A673 (cell line): Measurements from ENCODE around the gene SEZ6L2. TPM values are rescaled to one million over a fixed set of nuclear protein-coding genes. Genes with fewer than 3 reads are reported as not detected.

Experiments used
- Bru-seq: library from RNA; stranded (reverse); fragments of 400-500 nt; gene quantifications from one replicate; lab custom pipeline; 2021; lab: Mats Ljungman, UMichigan
- BruChase-seq, 2 experiments: library from RNA; stranded (reverse); fragments of 400-500 nt; gene quantifications; one replicate each; lab custom pipeline; 2021; lab: Mats Ljungman, UMichigan
- BruUV-seq: library from RNA; stranded (reverse); fragments of 400-500 nt; replicated peaks from 2 replicates; lab custom pipeline; 2021; lab: Mats Ljungman, UMichigan
- CTCF ChIA-PET: fragments of 300-600 bp; sonication (Branson Sonifier 250); formaldehyde crosslinking; loops from one replicate; lab custom pipeline; 2022; ENCODE audit warnings: antibody characterized with exemption; lab: Charles Lee
- POLR2A ChIA-PET: fragments of 300-600 bp; sonication (Branson Sonifier 250); formaldehyde crosslinking; loops from one replicate; lab custom pipeline; 2022; ENCODE audit warnings: antibody characterized with exemption; ENCODE audit not compliant: low non-redundant PET; lab: Charles Lee
- DNase-seq: peaks from one replicate; pipeline ENCODE4 v3.0.0-alpha.2; 2015; ENCODE audit warnings: low spot score
- H3K27ac ChIP-seq: fragments of 200-600 bp; sonication (generic); 2 replicates; pipeline ENCODE4 v1.5.1; 2016; ENCODE audit warnings: mixed run types, low read depth, mild to moderate bottlenecking, mixed read lengths, antibody characterized with exemption, low read length; ENCODE audit not compliant: poor library complexity, severe bottlenecking
- H3K27me3 ChIP-seq: fragments of 200-600 bp; sonication (generic); replicated peaks from 2 replicates; pipeline ENCODE4 v1.6.1; 2017; ENCODE audit warnings: mixed run types, low read depth, mild to moderate bottlenecking, mixed read lengths, antibody characterized with exemption, low read length; ENCODE audit not compliant: insufficient read depth, poor library complexity
- H3K36me3 ChIP-seq: fragments of 200-600 bp; sonication (generic); 2 replicates; pipeline ENCODE4 v1.6.1; 2016; ENCODE audit warnings: mixed run types, mild to moderate bottlenecking, mixed read lengths, antibody characterized with exemption, low read length; ENCODE audit not compliant: insufficient read depth, poor library complexity, severe bottlenecking
- H3K4me1 ChIP-seq: fragments of 200-600 bp; sonication (generic); 2 replicates; pipeline ENCODE4 v1.6.1; 2017; ENCODE audit warnings: mixed run types, mild to moderate bottlenecking, mixed read lengths, antibody characterized with exemption, low read length; ENCODE audit not compliant: insufficient read depth, poor library complexity, severe bottlenecking
- H3K4me3 ChIP-seq: fragments of 200-600 bp; sonication (generic); 2 replicates; pipeline ENCODE4 v1.5.1; 2016; ENCODE audit warnings: low read depth, mixed run types, mild to moderate bottlenecking, mixed read lengths, low read length; ENCODE audit not compliant: poor library complexity, severe bottlenecking
- H3K9me3 ChIP-seq: fragments of 200-600 bp; sonication (generic); 2 replicates; pipeline ENCODE4 v1.6.1; 2016; ENCODE audit warnings: mixed run types, low read depth, mild to moderate bottlenecking, mixed read lengths, antibody characterized with exemption, low read length; ENCODE audit not compliant: poor library complexity, severe bottlenecking
- EZH2 ChIP-seq: fragments of 200-600 bp; sonication (generic); IDR thresholded peaks from 2 replicates; pipeline ENCODE4 v1.6.1; 2017; ENCODE audit warnings: borderline replicate concordance, low read depth, mild to moderate bottlenecking, mixed read lengths, antibody characterized with exemption, low read length; ENCODE audit not compliant: poor library complexity, severe bottlenecking
- intact Hi-C: fragments of 100-400 bp; cut with micrococcal nuclease; formaldehyde crosslinking; loops from one replicate; pipeline ENCODE4 v1.10.0; 2022; ENCODE audit not compliant: unreplicated experiment
- long read RNA-seq: library from polyadenylated mRNA; stranded (forward); transcript quantifications from one replicate; pipeline ENCODE4 v2.0.0, GENCODE V29; 2022
- total RNA-seq: library from RNA; stranded (reverse); gene quantifications from 2 replicates; pipeline ENCODE4 v1.2.3, GENCODE V29; 2021
- TF ChIP-seq, protein P1 (sequence below): fragments of 300-800, 200-600 bp; sonication (generic); conservative IDR thresholded peaks from 2 replicates; pipeline ENCODE4 v1.5.1; 2017; ENCODE audit warnings: low read depth, mild to moderate bottlenecking, antibody characterized with exemption, low read length, moderate library complexity, mixed read lengths

Gene SEZ6L2
- total RNA-seq (7.0 and 9.1 TPM in 2 replicates), Bru-seq, nascent RNA (percentile 23 among the genes with signal in this experiment), BruChase-seq, experiment 1, labeled RNA remaining after a 2-hour chase (percentile 33 among the genes with signal in this experiment), BruChase-seq, experiment 2, labeled RNA remaining after a 6-hour chase (percentile 40 among the genes with signal in this experiment)
- long read RNA-seq, partial matches to known transcripts = 22 of 30 reads
- long read RNA-seq, other reads (novel, unspliced or antisense) = 4 of 30 reads

DNA sequence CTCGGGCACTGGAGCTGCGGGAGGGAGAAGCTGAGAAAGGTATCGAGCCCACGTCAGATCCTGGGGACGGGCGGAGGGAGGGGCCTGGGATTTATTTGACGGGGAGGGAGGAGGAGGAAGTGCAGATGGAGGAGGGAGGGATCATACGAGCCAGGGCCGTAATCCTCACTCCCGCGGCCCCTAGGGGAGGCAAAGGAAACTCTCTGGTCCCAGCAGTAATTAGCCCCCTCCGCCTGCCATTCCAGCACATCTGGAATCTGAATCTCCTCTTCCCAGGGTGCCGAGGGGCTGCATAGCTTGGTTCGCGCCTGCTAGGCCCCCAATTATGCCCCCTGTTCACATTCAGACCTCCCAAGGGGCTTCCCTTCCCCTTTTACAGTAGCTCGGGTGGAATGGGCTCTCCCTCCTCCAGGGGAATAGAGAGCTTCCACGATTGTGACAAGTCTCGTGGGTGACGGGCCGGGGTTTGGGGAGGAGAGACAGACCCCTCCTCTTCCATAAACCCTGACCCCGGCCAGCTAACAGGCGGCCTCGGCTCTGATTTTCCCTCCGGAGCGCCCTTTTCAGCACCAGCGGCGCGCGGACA lies at the start of gene SEZ6L2:
Gene SEZ6L2 (minus strand): TSS at position 35 of the 586 bp plus-strand sequence. CDS start 531 bp downstream, outside the sequence.
- CTCF ChIA-PET = interaction anchor here (0.8 kb wide), 1 partner anchor 51 kb away, joined by 3 read pairs; no protein-coding TSS in a partner anchor
- Histone ChIP-seq H3K27me3 (no peaks in the 10 kb centered on the region), H3K4me1 (peaks cover 6% of the 10 kb centered on the region), H3K36me3 (no peaks in the 10 kb centered on the region), H3K27ac (peak within 1 kb of the TSS; percentile 68), H3K4me3 (peak within 1 kb of the TSS; percentile 60), H3K9me3 (no peaks in the 10 kb centered on the region)
- no peak for TF ChIP-seq EZH2
- TF ChIP-seq, protein P1, sequence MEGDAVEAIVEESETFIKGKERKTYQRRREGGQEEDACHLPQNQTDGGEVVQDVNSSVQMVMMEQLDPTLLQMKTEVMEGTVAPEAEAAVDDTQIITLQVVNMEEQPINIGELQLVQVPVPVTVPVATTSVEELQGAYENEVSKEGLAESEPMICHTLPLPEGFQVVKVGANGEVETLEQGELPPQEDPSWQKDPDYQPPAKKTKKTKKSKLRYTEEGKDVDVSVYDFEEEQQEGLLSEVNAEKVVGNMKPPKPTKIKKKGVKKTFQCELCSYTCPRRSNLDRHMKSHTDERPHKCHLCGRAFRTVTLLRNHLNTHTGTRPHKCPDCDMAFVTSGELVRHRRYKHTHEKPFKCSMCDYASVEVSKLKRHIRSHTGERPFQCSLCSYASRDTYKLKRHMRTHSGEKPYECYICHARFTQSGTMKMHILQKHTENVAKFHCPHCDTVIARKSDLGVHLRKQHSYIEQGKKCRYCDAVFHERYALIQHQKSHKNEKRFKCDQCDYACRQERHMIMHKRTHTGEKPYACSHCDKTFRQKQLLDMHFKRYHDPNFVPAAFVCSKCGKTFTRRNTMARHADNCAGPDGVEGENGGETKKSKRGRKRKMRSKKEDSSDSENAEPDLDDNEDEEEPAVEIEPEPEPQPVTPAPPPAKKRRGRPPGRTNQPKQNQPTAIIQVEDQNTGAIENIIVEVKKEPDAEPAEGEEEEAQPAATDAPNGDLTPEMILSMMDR = peak; percentile 37; the same call in 1 of the 2 replicates
- POLR2A ChIA-PET = interaction anchor here (0.6 kb wide), 2 partner anchors 26 to 71 kb away, joined by 5 to 9 read pairs; partner anchors contain the start of gene KCTD13
- DNase-seq = peak; percentile 94
- no TSS peak for BruUV-seq
- intact Hi-C loops = no loop called here

DNA sequence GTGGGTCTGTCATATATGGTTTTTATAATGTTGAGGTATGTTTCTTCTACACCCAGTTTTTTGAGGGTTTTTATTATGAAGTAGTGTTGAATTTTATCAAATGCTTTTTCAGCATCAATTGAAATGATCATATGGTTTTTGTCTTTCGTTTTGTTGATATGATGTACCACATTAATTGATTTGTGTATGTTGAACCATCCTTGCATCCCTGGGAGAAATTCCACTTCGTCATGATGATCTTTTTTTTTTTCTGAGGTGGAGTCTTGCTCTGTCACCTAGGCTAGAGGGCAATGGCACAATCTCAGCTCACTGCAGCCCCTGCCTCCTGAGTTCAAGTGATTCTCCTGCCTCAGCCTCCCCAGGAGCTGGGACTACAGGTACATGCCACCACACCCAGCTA lies 48.5 kb upstream of the SEZ6L2 start:
- H3K4me3 ChIP-seq = no peak overlapping the region
- ChIA-PET POLR2A (interaction anchor here (0.7 kb wide), 2 partner anchors 32 to 684 kb away, joined by 4 read pairs; no protein-coding TSS in a partner anchor), CTCF (interaction anchor here (0.5 kb wide), 1 partner anchor 14 kb away, joined by 3 read pairs; the partner anchor contains the start of gene TMEM219)
- H3K27ac ChIP-seq = no peak overlapping the region
- H3K4me1 ChIP-seq = peaks cover 12% of the 10 kb centered on the region
- TF ChIP-seq EZH2 = no peak
- TF ChIP-seq, protein P1 = no peak
- no peaks in the 10 kb centered on the region for H3K9me3 ChIP-seq
- no peaks in the 10 kb centered on the region for H3K36me3 ChIP-seq
- DNase-seq = no peak
- H3K27me3 ChIP-seq = no peaks in the 10 kb centered on the region
- BruUV-seq = no TSS peak
- intact Hi-C loops = no loop called here

DNA sequence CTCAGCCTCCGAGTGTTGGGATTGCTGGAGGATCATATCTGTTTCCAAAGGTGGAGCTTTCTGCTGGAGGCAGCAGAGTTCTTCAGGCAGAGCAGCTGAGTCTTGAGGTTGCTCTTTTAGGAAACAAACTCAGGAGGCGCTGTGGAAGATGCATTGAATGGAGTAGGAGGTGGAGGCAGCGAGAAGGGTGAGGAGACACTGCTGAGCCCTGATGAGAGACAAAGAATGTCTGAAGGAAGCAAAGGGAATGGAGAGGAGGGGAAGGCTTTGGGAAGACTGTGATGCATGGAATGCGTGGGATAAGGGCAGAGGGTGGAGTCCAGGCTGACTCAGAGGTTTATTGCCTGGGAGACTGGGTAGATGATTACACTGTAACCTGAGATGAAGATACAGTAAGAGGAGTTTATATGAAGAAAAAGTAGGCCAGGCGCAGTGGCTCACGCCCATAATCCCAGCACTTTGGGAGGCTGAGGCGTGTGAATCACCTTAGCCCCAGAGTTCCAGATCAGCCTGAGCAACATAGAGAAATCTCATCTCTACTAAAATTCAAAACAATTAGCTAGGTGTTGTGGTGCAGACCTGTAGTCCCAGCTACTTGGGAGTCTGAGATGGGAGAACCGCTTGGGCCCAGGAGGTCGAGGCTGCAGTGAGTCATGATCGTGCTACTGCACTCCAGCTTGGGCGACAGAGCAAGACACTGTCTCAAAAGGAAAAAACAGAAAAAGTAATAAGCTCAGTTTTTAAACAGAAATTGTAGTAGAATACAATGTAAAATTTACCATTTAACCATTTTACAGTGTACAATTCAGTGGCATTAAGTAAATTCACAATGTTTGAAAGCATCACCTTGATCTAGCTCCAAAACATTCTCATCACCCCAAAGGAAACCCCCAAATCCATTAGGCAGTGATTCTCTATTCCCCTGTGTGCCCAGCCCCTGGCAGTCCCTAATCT lies 44.8 kb upstream of the SEZ6L2 start:
- BruUV-seq = no TSS peak
- CTCF ChIA-PET = no interaction called here
- H3K27me3 ChIP-seq = no peaks in the 10 kb centered on the region
- no peak overlapping the region for H3K4me3 ChIP-seq
- no peak overlapping the region for H3K27ac ChIP-seq
- POLR2A ChIA-PET = no interaction called here
- no peaks in the 10 kb centered on the region for H3K36me3 ChIP-seq
- peak; percentile 80 for DNase-seq
- TF ChIP-seq, protein P1 = peak; percentile 44
- TF ChIP-seq EZH2 = no peak
- H3K4me1 ChIP-seq = peaks cover 12% of the 10 kb centered on the region
- no peaks in the 10 kb centered on the region for H3K9me3 ChIP-seq
- intact Hi-C loops = no loop called here
